ENCODE data around the gene NT5DC2. TPM values are rescaled to one million over a fixed set of nuclear protein-coding genes. Genes with fewer than 3 reads are reported as not detected.

The NT5DC2 gene
- total RNA-seq, 1 donor from 2014 or later = 189 TPM

GRCh38 chr3:52523386-52524257, 10.0 kb downstream of the NT5DC2 start:
- DNase-seq (ENCODE audit: low read depth) = no peak
- H3K27ac Mint-ChIP-seq (ENCODE audit: unreplicated experiment) = no peak overlapping the region

DNA sequence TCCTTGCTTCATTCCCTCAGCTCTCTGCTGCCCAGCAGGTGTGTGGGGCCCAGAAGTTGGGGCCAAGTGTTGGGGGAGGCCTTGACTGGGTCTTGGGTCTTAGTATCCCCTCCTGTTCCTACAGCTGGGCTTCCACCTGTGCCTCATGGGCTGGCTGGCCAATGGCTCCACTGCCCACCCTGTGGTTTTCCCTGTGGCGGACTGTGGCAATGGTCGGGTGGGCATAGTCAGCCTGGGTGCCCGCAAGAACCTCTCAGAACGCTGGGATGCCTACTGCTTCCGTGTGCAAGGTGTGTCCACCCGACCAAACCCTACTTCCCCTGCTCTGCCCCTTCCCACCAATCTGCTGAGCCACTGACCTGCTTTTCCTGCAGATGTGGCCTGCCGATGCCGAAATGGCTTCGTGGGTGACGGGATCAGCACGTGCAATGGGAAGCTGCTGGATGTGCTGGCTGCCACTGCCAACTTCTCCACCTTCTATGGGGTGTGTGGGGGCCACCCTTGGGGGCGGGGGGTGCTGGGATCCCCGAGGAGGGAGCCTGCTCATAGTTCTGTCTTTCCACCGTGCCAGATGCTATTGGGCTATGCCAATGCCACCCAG, 10.9 kb downstream of the NT5DC2 start:
- no peak overlapping the region for H3K27ac ChIP-seq (ENCODE audit: low read depth, low read length)
- H3K4me3 Mint-ChIP-seq (ENCODE audit: unreplicated experiment) = no peak overlapping the region
- H3K27me3 ChIP-seq (ENCODE audit: insufficient read depth, low read length) = no peaks in the 10 kb centered on the region
- no peak for FAIRE-seq
- H3K79me2 ChIP-seq (ENCODE audit: insufficient read depth, low read length) = peaks cover under 1% of the 10 kb centered on the region
- peaks cover 43% of the 10 kb centered on the region for H4K20me1 ChIP-seq (ENCODE audit: insufficient read depth, low read length)
- H3K4me2 ChIP-seq (ENCODE audit: low read length) = no peak overlapping the region
- TF ChIP-seq, protein P1, sequence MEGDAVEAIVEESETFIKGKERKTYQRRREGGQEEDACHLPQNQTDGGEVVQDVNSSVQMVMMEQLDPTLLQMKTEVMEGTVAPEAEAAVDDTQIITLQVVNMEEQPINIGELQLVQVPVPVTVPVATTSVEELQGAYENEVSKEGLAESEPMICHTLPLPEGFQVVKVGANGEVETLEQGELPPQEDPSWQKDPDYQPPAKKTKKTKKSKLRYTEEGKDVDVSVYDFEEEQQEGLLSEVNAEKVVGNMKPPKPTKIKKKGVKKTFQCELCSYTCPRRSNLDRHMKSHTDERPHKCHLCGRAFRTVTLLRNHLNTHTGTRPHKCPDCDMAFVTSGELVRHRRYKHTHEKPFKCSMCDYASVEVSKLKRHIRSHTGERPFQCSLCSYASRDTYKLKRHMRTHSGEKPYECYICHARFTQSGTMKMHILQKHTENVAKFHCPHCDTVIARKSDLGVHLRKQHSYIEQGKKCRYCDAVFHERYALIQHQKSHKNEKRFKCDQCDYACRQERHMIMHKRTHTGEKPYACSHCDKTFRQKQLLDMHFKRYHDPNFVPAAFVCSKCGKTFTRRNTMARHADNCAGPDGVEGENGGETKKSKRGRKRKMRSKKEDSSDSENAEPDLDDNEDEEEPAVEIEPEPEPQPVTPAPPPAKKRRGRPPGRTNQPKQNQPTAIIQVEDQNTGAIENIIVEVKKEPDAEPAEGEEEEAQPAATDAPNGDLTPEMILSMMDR (IDR thresholded peaks at IDR 0.05; ENCODE audit: insufficient read depth, low read depth, low read length) = no peak
- no peak for TF ChIP-seq EZH2 (IDR thresholded peaks at IDR 0.05; ENCODE audit: insufficient read depth, low read length)
- DNase-seq (ENCODE audit: low read depth) = no peak
- no peak overlapping the region for H3K9ac ChIP-seq (ENCODE audit: low read length)
- no peaks in the 10 kb centered on the region for H3K9me3 ChIP-seq (ENCODE audit: insufficient read depth, low read depth, low read length)
- H3K4me1 ChIP-seq (ENCODE audit: insufficient read depth, low read length) = no peaks in the 10 kb centered on the region
- H3K4me3 ChIP-seq (ENCODE audit: insufficient read depth, low read depth, low read length) = no peak overlapping the region
- H3K27me3 Mint-ChIP-seq (ENCODE audit: low read depth, unreplicated experiment) = peaks cover 14% of the 10 kb centered on the region
- H2AFZ ChIP-seq (ENCODE audit: low read depth, low read length) = no peak overlapping the region
- peaks cover 7% of the 10 kb centered on the region for H3K4me1 Mint-ChIP-seq (ENCODE audit: low read depth, unreplicated experiment)
- H3K27ac Mint-ChIP-seq (ENCODE audit: unreplicated experiment) = no peak overlapping the region
- no peaks in the 10 kb centered on the region for H3K9me3 Mint-ChIP-seq (ENCODE audit: unreplicated experiment)
- peaks cover 18% of the 10 kb centered on the region for H3K36me3 ChIP-seq (ENCODE audit: insufficient read depth, low read length)
- peaks cover 18% of the 10 kb centered on the region for H3K36me3 Mint-ChIP-seq (ENCODE audit: low read depth, unreplicated experiment)

More at GRCh38 chr3:52523386-52524257, 10.0 kb downstream of the NT5DC2 start:
- Histone ChIP-seq H3K4me1 (ENCODE audit: insufficient read depth, low read length) (no peaks in the 10 kb centered on the region), H3K79me2 (ENCODE audit: insufficient read depth, low read length) (peaks cover 7% of the 10 kb centered on the region), H3K9me3 (ENCODE audit: insufficient read depth, low read depth, low read length) (no peaks in the 10 kb centered on the region), H3K9ac (ENCODE audit: low read length) (no peak overlapping the region), H3K4me2 (ENCODE audit: low read length) (no peak overlapping the region), H3K36me3 (ENCODE audit: insufficient read depth, low read length) (peaks cover 25% of the 10 kb centered on the region), H2AFZ (ENCODE audit: low read depth, low read length) (no peak overlapping the region), H3K27ac (ENCODE audit: low read depth, low read length) (no peak overlapping the region), H3K4me3 (ENCODE audit: insufficient read depth, low read depth, low read length) (no peak overlapping the region), H3K27me3 (ENCODE audit: insufficient read depth, low read length) (no peaks in the 10 kb centered on the region), H4K20me1 (ENCODE audit: insufficient read depth, low read length) (peaks cover 49% of the 10 kb centered on the region)
- TF ChIP-seq, protein P1 (IDR thresholded peaks at IDR 0.05; ENCODE audit: insufficient read depth, low read depth, low read length) = no peak
- no peak for TF ChIP-seq EZH2 (IDR thresholded peaks at IDR 0.05; ENCODE audit: insufficient read depth, low read length)
- no peak for FAIRE-seq
- peaks cover 7% of the 10 kb centered on the region for H3K27me3 Mint-ChIP-seq (ENCODE audit: low read depth, unreplicated experiment)
- no peak overlapping the region for H3K4me3 Mint-ChIP-seq (ENCODE audit: unreplicated experiment)
- no peaks in the 10 kb centered on the region for H3K9me3 Mint-ChIP-seq (ENCODE audit: unreplicated experiment)
- H3K4me1 Mint-ChIP-seq (ENCODE audit: low read depth, unreplicated experiment) = peaks cover 7% of the 10 kb centered on the region
- H3K36me3 Mint-ChIP-seq (ENCODE audit: low read depth, unreplicated experiment) = peaks cover 18% of the 10 kb centered on the region

Measured in astrocyte (in vitro differentiated cells and primary cell).